Muscle layer of colon (tissue), 2 donors: ENCODE results near the gene CCNK.

Source experiments
- H3K27ac ChIP-seq: one replicate; pipeline ENCODE4 v1.7.0; 2013; ENCODE audit warnings: low read depth, mild to moderate bottlenecking, low read length, moderate library complexity
- H3K27me3 ChIP-seq, 2 donors: one replicate each; pipeline ENCODE4 v1.7.0; 2013; ENCODE audit warnings: low read length in 2 of 2, mild to moderate bottlenecking in 2 of 2; ENCODE audit not compliant: insufficient read depth in 2 of 2, control insufficient read depth in 1 of 2
- H3K36me3 ChIP-seq: one replicate; pipeline ENCODE4 v1.7.0; 2013; ENCODE audit warnings: mild to moderate bottlenecking, low read length; ENCODE audit not compliant: insufficient read depth
- H3K4me1 ChIP-seq: one replicate; pipeline ENCODE4 v1.7.0; 2013; ENCODE audit warnings: mild to moderate bottlenecking, low read length; ENCODE audit not compliant: insufficient read depth
- H3K4me3 ChIP-seq, 2 donors: one replicate each; pipeline ENCODE4 v1.7.0; 2013; ENCODE audit warnings: low read length in 2 of 2, low read depth in 1 of 2, mild to moderate bottlenecking in 1 of 2, moderate library complexity in 1 of 2
- H3K9ac ChIP-seq: one replicate; pipeline ENCODE4 v1.7.0; 2013; ENCODE audit warnings: low read length
- H3K9me3 ChIP-seq: one replicate; pipeline ENCODE4 v1.7.0; 2013; ENCODE audit warnings: mild to moderate bottlenecking, low read length
- donor health status: abdominal sarcoma.
- donor health status: Adenocarcinoma of cecum.

The CCNK gene

DNA sequence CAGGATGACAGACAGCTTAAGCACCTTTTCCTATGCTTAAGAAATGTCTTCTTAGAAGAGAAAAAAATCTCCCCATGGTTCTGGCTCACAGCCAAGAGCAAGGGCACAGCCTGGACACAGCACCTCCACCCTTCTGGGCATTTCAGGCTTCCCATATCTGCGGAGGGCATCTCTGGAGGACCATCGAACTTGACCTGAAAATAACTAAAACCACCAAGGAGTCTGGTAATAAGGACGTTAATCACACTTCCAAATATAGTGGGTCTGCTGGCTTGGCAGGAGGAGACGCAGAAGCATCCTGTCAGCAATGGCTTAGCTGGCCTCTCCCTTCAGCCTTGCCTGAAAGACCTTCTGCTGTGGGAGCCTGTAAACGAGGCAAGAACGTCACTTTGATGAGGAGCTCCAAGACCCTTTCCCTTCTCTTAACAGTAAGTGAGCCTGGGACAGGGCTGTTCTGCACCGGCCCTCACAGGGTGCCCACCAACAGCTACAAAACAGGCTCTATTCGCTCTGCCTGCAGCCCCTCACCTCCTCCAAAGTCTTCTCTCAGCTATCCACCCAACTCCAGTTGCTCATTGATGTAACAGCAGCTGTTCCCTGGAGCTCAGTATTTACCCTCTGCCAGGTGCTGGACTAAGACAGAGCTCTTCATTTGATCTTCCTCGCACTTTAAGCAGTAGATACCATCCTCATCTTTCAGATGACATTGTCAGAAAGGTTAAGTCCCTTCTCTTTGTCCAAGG lies 13.7 kb upstream of the CCNK start:
- H3K36me3 ChIP-seq = peaks cover 32% of the 10 kb centered on the region
- no peak overlapping the region for H3K4me3 ChIP-seq
- H3K27me3 ChIP-seq = no peaks in the 10 kb centered on the region
- peaks cover 12% of the 10 kb centered on the region for H3K4me1 ChIP-seq
- no peaks in the 10 kb centered on the region for H3K9me3 ChIP-seq
- no peak overlapping the region for H3K9ac ChIP-seq
- no peak overlapping the region for H3K27ac ChIP-seq

GRCh38 chr14:99468081-99468480 lies 13.1 kb upstream of the CCNK start:
- Histone ChIP-seq H3K4me1 (peaks cover 12% of the 10 kb centered on the region), H3K27ac (no peak overlapping the region), H3K27me3 (no peaks in the 10 kb centered on the region), H3K9me3 (no peaks in the 10 kb centered on the region), H3K4me3 (no peak overlapping the region), H3K36me3 (peaks cover 26% of the 10 kb centered on the region), H3K9ac (no peak overlapping the region)

DNA sequence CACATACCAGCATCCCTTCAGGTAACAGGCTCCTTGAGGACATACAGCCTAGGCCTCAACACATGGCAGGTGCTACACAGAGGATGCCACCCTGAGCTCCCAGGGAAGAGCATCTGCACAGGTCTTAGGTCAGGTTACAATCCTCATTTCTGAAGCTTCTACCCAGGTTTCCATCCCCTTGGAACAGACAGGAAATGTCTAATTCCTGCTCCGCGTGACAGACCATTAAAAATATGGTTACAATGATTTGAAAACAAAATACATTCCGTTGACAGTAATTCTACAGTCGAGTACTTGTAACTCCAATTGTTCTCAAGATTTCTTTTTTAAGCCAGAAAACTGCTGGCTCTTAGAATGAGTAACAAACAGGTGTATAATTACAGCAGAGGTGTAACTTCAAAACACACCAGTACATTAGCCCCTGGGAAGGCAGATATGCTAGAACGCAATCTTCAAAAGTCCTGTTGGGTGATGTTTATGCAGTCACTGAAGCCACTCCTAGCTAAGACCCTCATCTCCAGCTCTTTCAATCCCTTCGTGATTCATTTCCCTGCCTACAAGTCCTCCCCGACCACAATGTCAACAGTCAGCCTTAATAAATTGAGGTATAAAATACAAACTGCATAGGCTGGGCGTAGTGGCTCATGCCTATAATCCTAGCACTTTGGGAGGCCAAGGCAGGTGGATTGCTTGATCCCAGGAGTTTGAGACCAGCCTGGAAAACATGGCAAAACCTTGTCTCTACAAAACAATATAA lies 12.2 kb upstream of the CCNK start:
- H3K9ac ChIP-seq = no peak overlapping the region
- no peak overlapping the region for H3K27ac ChIP-seq
- no peaks in the 10 kb centered on the region for H3K27me3 ChIP-seq
- no peaks in the 10 kb centered on the region for H3K9me3 ChIP-seq
- peaks cover 12% of the 10 kb centered on the region for H3K4me1 ChIP-seq
- peaks cover 17% of the 10 kb centered on the region for H3K36me3 ChIP-seq
- no peak overlapping the region for H3K4me3 ChIP-seq

GRCh38 chr14:99471731-99472130 lies 9.5 kb upstream of the CCNK start:
- no peaks in the 10 kb centered on the region for H3K27me3 ChIP-seq
- no peaks in the 10 kb centered on the region for H3K36me3 ChIP-seq
- no peak overlapping the region for H3K9ac ChIP-seq
- no peak overlapping the region for H3K27ac ChIP-seq
- H3K9me3 ChIP-seq = no peaks in the 10 kb centered on the region
- peaks cover 12% of the 10 kb centered on the region for H3K4me1 ChIP-seq
- H3K4me3 ChIP-seq = no peak overlapping the region

GRCh38 chr14:99472937-99473336 lies 8.3 kb upstream of the CCNK start:
- Histone ChIP-seq H3K4me3 (no peak overlapping the region), H3K27ac (no peak overlapping the region), H3K9ac (no peak overlapping the region), H3K4me1 (peaks cover 2% of the 10 kb centered on the region), H3K9me3 (no peaks in the 10 kb centered on the region), H3K27me3 (no peaks in the 10 kb centered on the region), H3K36me3 (no peaks in the 10 kb centered on the region)

GRCh38 chr14:99473458-99473857 lies 7.8 kb upstream of the CCNK start:
- Histone ChIP-seq H3K27me3 (no peaks in the 10 kb centered on the region), H3K27ac (no peak overlapping the region), H3K9me3 (no peaks in the 10 kb centered on the region), H3K4me1 (peaks cover 7% of the 10 kb centered on the region), H3K9ac (no peak overlapping the region), H3K36me3 (no peaks in the 10 kb centered on the region), H3K4me3 (no peak overlapping the region)

GRCh38 chr14:99475179-99475578 lies 6.0 kb upstream of the CCNK start:
- no peak overlapping the region for H3K4me3 ChIP-seq
- no peaks in the 10 kb centered on the region for H3K27me3 ChIP-seq
- no peaks in the 10 kb centered on the region for H3K9me3 ChIP-seq
- H3K36me3 ChIP-seq = no peaks in the 10 kb centered on the region
- peaks cover 17% of the 10 kb centered on the region for H3K4me1 ChIP-seq
- H3K9ac ChIP-seq = no peak overlapping the region
- H3K27ac ChIP-seq = no peak overlapping the region

- H3K4me1 ChIP-seq = peaks cover 17% of the 10 kb centered on the region
- no peaks in the 10 kb centered on the region for H3K9me3 ChIP-seq
- no peaks in the 10 kb centered on the region for H3K27me3 ChIP-seq
- no peak overlapping the region for H3K27ac ChIP-seq
- H3K9ac ChIP-seq = no peak overlapping the region
- no peak overlapping the region for H3K4me3 ChIP-seq
- H3K36me3 ChIP-seq = no peaks in the 10 kb centered on the region
Measured at GRCh38 chr14:99475660-99476059, 5.5 kb upstream of the CCNK start.

- H3K9me3 ChIP-seq = no peaks in the 10 kb centered on the region
- no peak overlapping the region for H3K4me3 ChIP-seq
- H3K27ac ChIP-seq = no peak overlapping the region
- no peaks in the 10 kb centered on the region for H3K27me3 ChIP-seq
- H3K36me3 ChIP-seq = no peaks in the 10 kb centered on the region
- no peak overlapping the region for H3K9ac ChIP-seq
- peaks cover 17% of the 10 kb centered on the region for H3K4me1 ChIP-seq
Measured at GRCh38 chr14:99476864-99477263, 4.3 kb upstream of the CCNK start.

DNA sequence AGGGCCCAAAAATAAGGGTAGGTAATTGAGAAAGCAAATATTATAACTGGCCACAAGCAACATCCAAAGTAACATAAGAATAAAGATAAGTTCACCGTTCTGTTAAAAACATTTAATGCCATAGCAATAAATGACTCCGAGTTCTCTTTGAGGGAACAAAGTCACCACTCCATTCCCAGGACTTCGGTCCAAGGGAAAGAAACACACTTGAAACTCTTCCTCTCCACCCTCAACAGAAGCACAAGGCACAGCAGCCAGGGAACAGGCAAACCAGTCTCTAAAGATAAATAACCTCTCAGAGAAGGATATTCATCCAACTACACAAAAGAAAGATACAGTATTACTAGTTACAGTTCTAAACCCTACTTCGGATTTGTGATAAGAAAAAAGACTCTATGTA lies 3.1 kb upstream of the CCNK start:
- H3K9ac ChIP-seq = no peak overlapping the region
- H3K36me3 ChIP-seq = no peaks in the 10 kb centered on the region
- H3K27me3 ChIP-seq = no peaks in the 10 kb centered on the region
- peaks cover 29% of the 10 kb centered on the region for H3K4me1 ChIP-seq
- no peak overlapping the region for H3K4me3 ChIP-seq
- no peaks in the 10 kb centered on the region for H3K9me3 ChIP-seq
- H3K27ac ChIP-seq = no peak overlapping the region

DNA sequence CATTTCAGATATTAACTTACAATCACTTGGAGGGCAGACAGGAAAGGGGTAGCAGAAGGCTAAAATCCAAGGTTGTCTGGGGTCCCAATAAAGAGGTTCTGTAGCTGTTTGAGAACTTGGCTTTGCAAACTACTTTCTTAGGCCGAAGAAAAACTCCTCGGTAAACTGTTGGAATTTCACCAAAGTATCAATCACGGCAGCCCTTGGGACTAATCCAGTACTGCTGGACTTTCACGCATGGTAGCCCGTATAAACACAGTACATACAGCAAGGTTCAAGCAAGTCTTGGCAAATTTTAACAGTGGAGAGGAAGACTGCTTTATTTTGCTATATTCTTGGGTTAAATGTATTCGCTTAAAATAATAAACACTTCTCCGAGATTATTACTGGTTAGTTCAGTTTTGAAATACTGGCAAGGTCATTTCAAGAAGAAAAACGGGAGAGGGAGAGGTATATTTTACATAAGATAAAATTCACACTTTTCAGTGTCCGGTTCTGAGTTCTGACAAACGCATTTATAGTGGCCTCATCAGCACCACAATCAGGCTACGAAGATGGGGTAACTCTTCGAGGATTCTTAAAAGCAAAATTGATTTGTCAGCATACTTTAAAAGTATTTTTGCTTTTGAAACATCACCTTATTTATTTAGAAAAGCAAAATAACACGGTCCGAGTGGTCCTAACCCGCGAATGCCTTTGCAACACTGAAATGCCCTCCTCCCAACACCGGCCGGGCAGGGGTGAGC lies 1.9 kb upstream of the CCNK start:
- H3K27ac ChIP-seq = peak overlapping the region; percentile 79
- H3K4me1 ChIP-seq = peaks cover 36% of the 10 kb centered on the region
- peak overlapping the region; percentile 22 for H3K9ac ChIP-seq
- H3K27me3 ChIP-seq = no peaks in the 10 kb centered on the region
- H3K9me3 ChIP-seq = no peaks in the 10 kb centered on the region
- H3K36me3 ChIP-seq = no peaks in the 10 kb centered on the region
- peak overlapping the region; percentile 48 to 62 for H3K4me3 ChIP-seq
